ENCODE data around the gene POLR3H.

POLR3H gene

DNA sequence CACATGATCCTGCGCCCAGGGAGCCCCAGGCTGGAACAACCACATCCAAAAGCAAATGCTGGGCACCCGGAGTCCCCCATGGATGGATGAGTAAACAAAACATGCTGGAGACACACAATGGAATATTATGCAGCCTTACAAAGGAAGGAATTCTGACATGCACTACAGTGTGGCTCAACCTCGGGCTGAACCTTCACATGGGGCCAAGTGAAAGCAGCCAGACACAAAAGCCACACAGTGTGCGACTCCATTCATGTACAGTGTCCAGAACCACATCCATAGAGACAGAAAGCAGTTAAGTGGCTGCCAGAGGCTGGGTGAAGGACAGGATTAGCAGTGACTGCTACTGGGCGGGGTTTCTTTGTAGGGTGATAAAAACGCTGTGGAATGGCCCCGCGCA, 10.1 kb downstream of the POLR3H start:
- H3K4me3 ChIP-seq (replicated peaks; ENCODE audit: low read depth, low read length): no peak overlapping the region
- TF ChIP-seq, protein P1, sequence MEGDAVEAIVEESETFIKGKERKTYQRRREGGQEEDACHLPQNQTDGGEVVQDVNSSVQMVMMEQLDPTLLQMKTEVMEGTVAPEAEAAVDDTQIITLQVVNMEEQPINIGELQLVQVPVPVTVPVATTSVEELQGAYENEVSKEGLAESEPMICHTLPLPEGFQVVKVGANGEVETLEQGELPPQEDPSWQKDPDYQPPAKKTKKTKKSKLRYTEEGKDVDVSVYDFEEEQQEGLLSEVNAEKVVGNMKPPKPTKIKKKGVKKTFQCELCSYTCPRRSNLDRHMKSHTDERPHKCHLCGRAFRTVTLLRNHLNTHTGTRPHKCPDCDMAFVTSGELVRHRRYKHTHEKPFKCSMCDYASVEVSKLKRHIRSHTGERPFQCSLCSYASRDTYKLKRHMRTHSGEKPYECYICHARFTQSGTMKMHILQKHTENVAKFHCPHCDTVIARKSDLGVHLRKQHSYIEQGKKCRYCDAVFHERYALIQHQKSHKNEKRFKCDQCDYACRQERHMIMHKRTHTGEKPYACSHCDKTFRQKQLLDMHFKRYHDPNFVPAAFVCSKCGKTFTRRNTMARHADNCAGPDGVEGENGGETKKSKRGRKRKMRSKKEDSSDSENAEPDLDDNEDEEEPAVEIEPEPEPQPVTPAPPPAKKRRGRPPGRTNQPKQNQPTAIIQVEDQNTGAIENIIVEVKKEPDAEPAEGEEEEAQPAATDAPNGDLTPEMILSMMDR (IDR thresholded peaks at IDR 0.05; ENCODE audit: insufficient read depth, low read length, poor library complexity, severe bottlenecking): no peak
- DNase-seq (ENCODE audit: extremely low read depth, insufficient read length): no peak
- no peaks in the 10 kb centered on the region for H3K27me3 ChIP-seq (replicated peaks; ENCODE audit: control insufficient read depth, insufficient read depth, low read length)
- peaks cover 38% of the 10 kb centered on the region for H3K36me3 ChIP-seq (ENCODE audit: control insufficient read depth, insufficient read depth, low read length)

DNA sequence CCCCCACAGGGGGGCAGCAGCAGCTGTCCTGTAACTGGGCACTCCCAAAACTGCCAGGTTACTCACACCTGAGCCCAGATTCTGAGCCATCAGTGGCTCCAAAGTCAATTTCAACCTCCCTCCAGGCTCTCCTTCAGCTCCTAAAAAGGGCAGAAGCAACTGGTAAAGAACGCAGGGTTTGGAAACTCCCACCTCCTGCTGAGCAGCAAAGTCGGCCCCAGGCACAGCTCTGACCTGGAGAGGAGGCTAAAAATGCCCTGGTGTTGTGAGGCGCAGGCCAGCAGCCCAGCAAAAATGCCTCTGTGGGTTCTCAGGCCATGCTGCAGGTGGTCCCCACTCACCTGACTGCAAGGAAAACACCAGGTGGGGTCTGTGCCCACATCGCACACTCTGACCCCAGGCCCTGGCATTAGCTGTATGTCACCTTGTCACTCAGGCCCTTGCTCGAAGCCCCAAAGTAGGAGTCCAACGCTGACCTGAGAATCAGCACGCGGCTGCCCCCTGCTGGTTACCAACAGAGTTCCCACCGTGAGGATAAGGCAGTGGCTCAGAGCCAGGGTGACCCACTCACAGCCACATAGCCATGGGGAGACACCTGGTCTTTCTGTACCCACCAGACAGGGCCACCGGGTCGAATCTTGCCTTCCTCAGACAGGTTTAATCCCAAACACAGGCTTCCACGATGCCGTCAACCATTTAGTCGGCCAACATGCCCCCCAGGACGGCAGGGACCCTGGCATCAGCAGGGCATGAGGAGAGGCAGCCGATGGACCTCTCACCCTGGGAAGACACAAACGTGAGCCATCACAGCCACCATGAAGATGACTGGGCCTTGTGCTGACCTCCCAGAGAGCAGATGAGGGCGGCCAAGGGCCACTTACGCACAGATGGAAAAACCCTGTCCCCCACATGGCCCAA, 11.1 kb downstream of the POLR3H start:
- Histone ChIP-seq H3K36me3 (ENCODE audit: control insufficient read depth, insufficient read depth, low read length) (peaks cover 44% of the 10 kb centered on the region), H3K27me3 (replicated peaks; ENCODE audit: control insufficient read depth, insufficient read depth, low read length) (no peaks in the 10 kb centered on the region), H3K4me3 (replicated peaks; ENCODE audit: low read depth, low read length) (no peak overlapping the region)
- no peak for DNase-seq (ENCODE audit: extremely low read depth, insufficient read length)
- TF ChIP-seq, protein P1 (IDR thresholded peaks at IDR 0.05; ENCODE audit: insufficient read depth, low read length, poor library complexity, severe bottlenecking): peak; percentile 87

DNA sequence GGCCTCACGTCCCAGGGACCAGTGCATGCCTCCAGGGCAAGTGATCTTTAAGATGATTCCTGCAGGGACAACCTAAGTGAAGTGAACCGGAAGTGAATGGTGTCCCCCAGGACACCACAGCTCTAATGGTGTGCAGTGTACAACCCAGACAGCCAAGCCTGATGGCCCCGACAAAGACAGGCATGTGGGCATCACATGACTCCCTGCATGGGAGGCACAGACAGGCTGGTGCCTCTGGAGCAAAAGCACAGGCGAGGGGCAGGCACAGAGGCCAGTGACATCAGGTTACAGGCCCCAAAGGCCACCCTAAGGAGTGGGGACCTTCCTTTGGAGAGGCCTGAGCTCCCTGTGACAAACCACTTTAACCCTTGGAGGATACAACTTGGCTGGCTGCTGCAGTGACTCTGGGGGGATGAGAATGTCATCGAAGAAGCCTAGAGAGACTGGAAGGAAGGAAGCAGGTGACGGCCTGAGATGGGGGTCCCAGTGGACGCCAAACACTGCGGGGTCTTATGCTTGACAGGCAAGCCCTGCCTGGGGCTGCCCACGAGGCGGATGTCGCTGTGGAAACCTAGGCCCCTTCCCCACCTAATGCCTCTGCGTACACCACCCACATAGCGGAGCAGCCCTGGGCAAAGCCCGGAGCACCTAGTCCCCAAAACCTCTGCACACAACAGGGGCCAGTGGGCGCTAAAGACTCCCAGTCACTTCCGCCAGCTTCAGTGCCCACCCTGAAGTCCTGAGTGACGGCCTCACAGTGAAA, 12.4 kb downstream of the POLR3H start:
- no peak for DNase-seq (ENCODE audit: extremely low read depth, insufficient read length)
- TF ChIP-seq, protein P1 (IDR thresholded peaks at IDR 0.05; ENCODE audit: insufficient read depth, low read length, poor library complexity, severe bottlenecking): no peak
- Histone ChIP-seq H3K4me3 (replicated peaks; ENCODE audit: low read depth, low read length) (no peak overlapping the region), H3K36me3 (ENCODE audit: control insufficient read depth, insufficient read depth, low read length) (peaks cover 56% of the 10 kb centered on the region), H3K27me3 (replicated peaks; ENCODE audit: control insufficient read depth, insufficient read depth, low read length) (no peaks in the 10 kb centered on the region)

DNA sequence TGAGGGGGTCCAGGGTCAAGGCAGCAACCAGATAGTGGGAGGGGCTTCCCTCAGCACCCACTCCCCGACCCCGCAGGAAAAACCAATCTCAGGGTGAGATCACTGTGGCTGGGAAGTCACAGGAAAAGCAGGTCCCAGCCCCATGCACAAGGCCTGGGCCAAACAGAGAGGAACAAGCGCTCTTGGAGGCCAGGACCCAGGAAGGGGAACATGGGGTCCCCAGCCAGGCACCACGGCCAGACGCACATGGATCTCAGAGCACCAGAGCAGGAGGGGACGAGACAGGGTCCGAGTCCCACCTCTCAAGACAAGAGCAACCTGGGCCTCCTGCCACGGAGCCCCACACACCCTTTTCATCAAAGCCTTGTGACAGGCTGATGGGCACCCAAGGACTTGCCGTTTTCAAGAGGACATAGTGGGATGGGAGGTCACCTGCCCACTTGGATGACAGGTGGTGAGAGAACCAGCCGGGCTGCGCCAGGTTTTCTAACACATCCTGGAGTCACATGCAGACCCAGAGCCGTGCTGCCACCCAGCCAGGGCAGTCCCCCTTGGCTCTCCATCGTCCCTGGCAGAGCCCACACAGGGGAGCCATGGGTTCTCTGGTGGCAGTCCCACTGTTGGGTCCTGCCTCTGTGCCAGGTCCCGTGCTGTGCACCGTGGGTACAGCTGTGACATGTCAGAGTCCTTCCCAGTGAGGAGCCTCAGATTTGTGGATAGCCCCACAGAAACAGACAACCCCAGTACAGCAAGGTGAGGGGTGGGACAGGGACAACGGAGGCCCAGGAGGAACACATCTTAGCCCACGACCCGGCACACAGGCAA, 13.2 kb downstream of the POLR3H start:
- no peak overlapping the region for H3K4me3 ChIP-seq (replicated peaks; ENCODE audit: low read depth, low read length)
- H3K27me3 ChIP-seq (replicated peaks; ENCODE audit: control insufficient read depth, insufficient read depth, low read length): no peaks in the 10 kb centered on the region
- H3K36me3 ChIP-seq (ENCODE audit: control insufficient read depth, insufficient read depth, low read length): peaks cover 63% of the 10 kb centered on the region
- no peak for DNase-seq (ENCODE audit: extremely low read depth, insufficient read length)
- TF ChIP-seq, protein P1 (IDR thresholded peaks at IDR 0.05; ENCODE audit: insufficient read depth, low read length, poor library complexity, severe bottlenecking): no peak

DNA sequence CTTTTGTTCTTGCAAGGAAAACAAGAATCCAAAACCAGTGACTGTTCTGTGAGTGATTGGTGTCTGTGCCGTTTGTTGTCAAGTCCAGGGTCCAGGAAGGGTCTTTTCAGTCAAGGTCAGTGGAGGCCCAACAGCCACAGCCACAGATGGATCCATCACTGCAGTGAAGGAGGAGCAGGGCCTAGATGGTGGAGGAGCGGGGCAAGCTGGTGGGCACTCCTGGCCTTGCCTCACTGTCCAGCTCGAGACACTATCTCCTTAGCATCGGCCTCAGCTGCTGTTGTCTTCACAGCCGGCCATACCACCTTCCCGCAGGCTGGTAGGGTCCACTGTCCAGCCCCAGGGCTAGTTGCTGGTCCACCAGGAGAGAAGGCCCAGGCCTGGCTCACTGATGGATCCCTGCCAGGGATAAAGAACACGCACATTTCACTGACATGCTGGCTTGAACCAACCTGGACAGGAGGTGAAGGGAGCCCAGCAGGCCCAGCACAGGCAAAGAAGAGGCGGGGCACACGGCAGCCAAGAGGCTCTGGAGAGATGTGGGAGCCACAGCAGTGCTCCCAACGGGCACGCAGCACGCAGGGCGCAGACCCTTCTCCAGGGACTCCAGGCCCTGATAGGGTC, 15.2 kb downstream of the POLR3H start:
- H3K36me3 ChIP-seq (ENCODE audit: control insufficient read depth, insufficient read depth, low read length): peaks cover 76% of the 10 kb centered on the region
- DNase-seq (ENCODE audit: extremely low read depth, insufficient read length): no peak
- TF ChIP-seq, protein P1 (IDR thresholded peaks at IDR 0.05; ENCODE audit: insufficient read depth, low read length, poor library complexity, severe bottlenecking): no peak
- no peaks in the 10 kb centered on the region for H3K27me3 ChIP-seq (replicated peaks; ENCODE audit: control insufficient read depth, insufficient read depth, low read length)
- H3K4me3 ChIP-seq (replicated peaks; ENCODE audit: low read depth, low read length): no peak overlapping the region
